GM23338 (cell line): ENCODE data around the gene SNX3.

ENCODE experiments used
- CTCF ChIP-seq, 2 experiments: fragments of 200-600 bp in 1 of 2; sonication (generic) in 1 of 2; conservative IDR thresholded peaks; 2 replicates each; pipeline versions ENCODE4 v1.5.1 to v1.6.1; 2016 to 2017; ENCODE audit warnings: antibody characterized with exemption in 2 of 2, low read depth in 2 of 2, mild to moderate bottlenecking in 2 of 2, moderate library complexity in 1 of 2
- POLR2AphosphoS5 ChIP-seq: IDR thresholded peaks from 2 replicates; pipeline ENCODE4 v1.6.1; 2016; ENCODE audit warnings: antibody characterized with exemption, low read depth

GRCh38 chr6:108171918-108172516 lies 88.8 kb downstream of the SNX3 start:
- TF ChIP-seq CTCF (conservative IDR thresholded peaks at IDR 0.05; ENCODE audit: low read depth in 2 of 2) (no peak), POLR2AphosphoS5 (no peak)
